Measurements from ENCODE around the gene NDNF. TPM values are rescaled to one million over a fixed set of nuclear protein-coding genes. Genes with fewer than 3 reads are reported as not detected.

The NDNF gene
- total RNA-seq, 1 donor from 2014 or later: 8.1 TPM

DNA sequence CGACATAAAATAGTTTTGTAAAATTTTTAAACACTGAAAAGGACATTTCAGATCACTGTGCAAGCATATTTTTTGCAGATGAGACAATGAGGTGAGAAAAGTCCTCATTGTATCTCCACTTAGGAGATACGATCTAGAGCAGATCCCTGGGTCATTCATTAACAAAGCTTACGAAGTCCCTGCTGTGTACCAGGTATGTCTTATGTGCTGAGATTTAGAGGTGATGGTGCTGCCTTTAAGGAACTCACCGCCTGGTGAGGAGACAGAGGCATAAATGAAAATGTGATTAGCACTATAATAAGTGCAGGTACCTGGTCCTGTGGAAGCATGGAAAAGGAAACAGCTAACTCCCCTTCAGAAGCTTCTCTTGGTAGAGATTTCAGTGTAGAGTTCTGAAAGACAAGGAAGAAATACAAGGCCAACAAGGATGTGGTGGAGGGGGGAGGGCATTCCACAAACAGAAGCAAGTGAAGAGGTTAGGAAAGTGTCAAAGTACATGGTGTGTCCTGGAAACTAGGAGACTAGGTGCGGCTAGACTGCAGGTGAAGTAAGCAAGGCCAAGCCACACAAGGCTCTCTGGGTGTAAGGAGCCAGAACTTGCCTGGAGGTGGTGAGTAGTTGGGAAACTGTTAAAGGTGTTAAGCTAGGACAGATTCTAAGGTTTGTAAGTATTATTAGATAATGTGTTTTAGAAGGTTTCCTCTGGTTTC lies 1.5 kb upstream of the NDNF start:
- ATAC-seq: no peak
- intact Hi-C loops (cut with DNase I): loop anchor here (5.0 kb wide), 1 partner anchor 152 kb away; the partner anchor contains the start of gene PRDM5
- DNase-seq (ENCODE audit: missing footprints): no peak

GRCh38 chr4:121073004-121073435 lies 685 bp upstream of the NDNF start:
- intact Hi-C loops (cut with DNase I): loop anchor here (5.0 kb wide), 1 partner anchor 151 kb away; the partner anchor contains the start of gene PRDM5
- ATAC-seq (peak; percentile 23), DNase-seq (ENCODE audit: missing footprints) (peak; percentile 73)

DNA sequence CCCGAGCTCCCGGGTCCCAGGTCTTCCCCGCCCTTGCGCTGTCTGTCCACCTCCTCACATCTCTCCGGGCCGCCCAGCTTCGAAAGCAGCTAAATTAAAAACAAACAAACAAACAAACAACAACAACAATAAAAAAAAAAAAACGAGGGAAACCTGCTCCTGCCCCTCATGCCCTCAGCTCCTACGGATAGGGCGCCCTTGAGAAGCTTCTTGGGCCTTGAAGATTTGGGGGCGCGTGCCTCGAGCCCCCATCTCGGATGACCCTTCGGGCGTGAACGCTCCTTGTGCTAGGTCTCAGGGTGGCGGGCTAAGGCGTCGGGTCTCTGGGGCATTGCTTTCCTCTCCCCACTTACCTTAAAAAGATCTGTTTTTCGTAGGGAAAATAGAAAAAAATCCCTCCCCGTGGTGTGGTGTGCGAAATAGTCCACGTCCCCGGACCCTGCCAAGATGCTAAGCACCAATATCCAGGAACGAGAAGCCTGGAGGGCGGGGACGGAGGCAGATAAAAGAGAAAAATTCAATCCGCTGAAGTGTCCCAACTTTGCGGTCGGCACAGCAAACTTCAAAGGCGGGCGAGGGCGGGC lies 603 bp downstream of the NDNF start:
- intact Hi-C loops (cut with DNase I): loop anchor here (5.0 kb wide), 1 partner anchor 149 kb away; the partner anchor contains the start of gene PRDM5
- no peak for DNase-seq (ENCODE audit: missing footprints)
- ATAC-seq: peak; percentile 6

DNA sequence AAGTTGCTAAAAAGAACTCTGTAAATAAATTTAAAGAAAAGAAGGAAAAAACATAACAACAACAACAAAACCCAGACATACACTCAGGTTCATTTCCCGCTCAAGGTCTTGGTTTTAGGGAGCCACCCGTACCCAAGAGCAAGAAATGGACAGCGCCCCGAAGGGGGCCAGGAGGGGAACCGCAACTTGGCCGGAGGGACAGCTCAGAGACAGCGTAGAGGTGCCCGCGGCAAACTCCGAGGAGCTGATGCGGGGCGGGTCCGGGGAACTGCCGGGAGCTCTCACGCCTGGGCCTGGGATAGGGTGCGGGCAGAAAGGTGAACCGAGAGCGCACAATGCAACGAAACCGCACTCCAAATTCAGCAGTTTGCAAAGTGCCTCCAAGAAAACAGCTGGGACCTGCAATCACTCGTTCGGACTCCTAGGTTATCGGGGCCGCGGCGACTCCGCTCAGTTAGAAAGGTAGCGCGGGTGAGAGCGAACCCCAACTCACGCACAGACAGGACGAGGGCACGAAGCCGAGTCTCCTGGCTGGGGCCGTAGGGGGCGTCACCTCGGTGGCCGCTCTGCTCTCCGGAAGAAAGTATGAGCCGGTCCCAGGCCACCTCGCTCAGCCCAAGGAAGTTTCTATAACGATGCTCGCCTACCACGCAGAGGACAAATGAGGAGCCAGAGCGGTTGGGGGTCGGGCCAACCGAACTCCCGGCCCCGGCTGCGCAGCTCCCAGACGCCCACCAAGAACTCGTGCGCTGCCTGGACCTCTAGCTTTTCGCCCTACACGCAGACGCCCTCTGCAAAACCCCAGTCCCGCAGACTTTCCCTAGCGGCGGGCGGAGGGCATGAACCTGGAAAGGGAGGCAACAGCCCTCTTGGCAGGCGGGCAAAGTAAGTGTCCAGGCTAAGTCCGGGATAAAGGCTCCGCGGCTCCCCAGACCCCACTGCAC lies 1.4 kb downstream of the NDNF start:
- ATAC-seq (peak; percentile 49), DNase-seq (ENCODE audit: missing footprints) (peak; percentile 69)
- intact Hi-C loops (cut with DNase I): loop anchor here (5.0 kb wide), 1 partner anchor 149 kb away; the partner anchor contains the start of gene PRDM5

GRCh38 chr4:121070274-121070673 lies 2.1 kb downstream of the NDNF start:
- intact Hi-C loops (cut with DNase I): loop anchor here (5.0 kb wide), 1 partner anchor 148 kb away; the partner anchor contains the start of gene PRDM5
- no peak for ATAC-seq
- DNase-seq (ENCODE audit: missing footprints): peak; percentile 31

- intact Hi-C loops (cut with DNase I): no loop called here
- no peak for DNase-seq (ENCODE audit: missing footprints)
Measured at GRCh38 chr4:121069430-121069829, 2.9 kb downstream of the NDNF start.

GRCh38 chr4:121064482-121064881 lies 7.9 kb downstream of the NDNF start:
- intact Hi-C loops (cut with DNase I): no loop called here
- DNase-seq (ENCODE audit: missing footprints) (no peak), ATAC-seq (no peak)

More at GRCh38 chr4:121069430-121069829, 2.9 kb downstream of the NDNF start:
- ATAC-seq: no peak

- no peak for DNase-seq (ENCODE audit: missing footprints)
- intact Hi-C loops (cut with DNase I): no loop called here
- no peak for ATAC-seq
Measured at GRCh38 chr4:121062521-121062920, 9.8 kb downstream of the NDNF start.

- ATAC-seq: no peak
- no peak for DNase-seq (ENCODE audit: missing footprints)
- intact Hi-C loops (cut with DNase I): no loop called here
Measured at GRCh38 chr4:121061861-121062260, 10.5 kb downstream of the NDNF start.

- no peak for ATAC-seq
- intact Hi-C loops (cut with DNase I): no loop called here
- DNase-seq (ENCODE audit: missing footprints): peak; percentile 56
Measured at GRCh38 chr4:121061215-121061614, 11.1 kb downstream of the NDNF start.

- DNase-seq (ENCODE audit: missing footprints) (no peak), ATAC-seq (peak; percentile 46)
- intact Hi-C loops (cut with DNase I): no loop called here
Measured at GRCh38 chr4:121057466-121057922, 14.8 kb downstream of the NDNF start.

- ATAC-seq (no peak), DNase-seq (ENCODE audit: missing footprints) (no peak)
- intact Hi-C loops (cut with DNase I): no loop called here
Measured at GRCh38 chr4:121056066-121056465, 16.3 kb downstream of the NDNF start.

DNA sequence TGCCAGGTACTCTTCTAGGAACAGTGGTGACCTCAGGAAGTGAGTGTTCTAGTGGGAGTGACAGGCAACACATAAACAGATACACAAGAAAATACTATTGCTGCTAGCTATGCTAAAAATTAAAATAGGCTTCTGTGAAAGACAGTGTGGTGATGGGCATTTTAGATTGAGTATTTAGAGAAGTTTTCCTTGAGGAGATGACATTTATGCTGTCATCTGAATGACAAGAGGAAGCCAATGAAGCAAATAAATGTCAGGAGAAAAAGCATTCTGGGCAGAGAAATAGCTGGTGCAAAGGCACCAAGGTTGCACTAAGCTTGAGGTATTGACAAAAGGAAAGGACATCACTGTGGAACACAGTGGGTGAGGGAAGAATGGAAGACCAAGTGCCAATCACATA lies 18.0 kb downstream of the NDNF start:
- DNase-seq (ENCODE audit: missing footprints) (no peak), ATAC-seq (no peak)
- intact Hi-C loops (cut with DNase I): no loop called here

GRCh38 chr4:121053601-121054143 lies 18.7 kb downstream of the NDNF start:
- intact Hi-C loops (cut with DNase I): no loop called here
- DNase-seq (ENCODE audit: missing footprints) (peak; percentile 53), ATAC-seq (no peak)

DNA sequence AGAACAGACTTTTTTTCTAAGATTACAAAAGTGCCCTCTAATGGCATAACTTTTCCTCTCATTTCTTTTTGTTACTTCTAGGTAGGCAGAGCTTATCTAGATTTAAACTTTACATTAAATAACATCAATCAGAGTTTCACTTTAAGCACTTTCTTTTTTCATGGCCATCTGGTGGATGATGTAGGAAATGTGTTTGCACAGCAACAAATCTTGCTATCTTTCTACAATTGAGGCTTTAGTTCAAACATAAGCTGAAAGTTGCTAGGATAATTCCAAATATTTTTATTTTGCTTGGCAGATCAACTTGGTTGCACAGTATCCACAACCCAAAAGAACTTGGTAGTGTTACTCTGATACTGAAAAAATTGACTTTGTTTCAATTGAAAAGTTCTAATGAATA lies 22.0 kb downstream of the NDNF start:
- no peak for DNase-seq (ENCODE audit: missing footprints)
- intact Hi-C loops (cut with DNase I): no loop called here
- ATAC-seq: no peak

DNA sequence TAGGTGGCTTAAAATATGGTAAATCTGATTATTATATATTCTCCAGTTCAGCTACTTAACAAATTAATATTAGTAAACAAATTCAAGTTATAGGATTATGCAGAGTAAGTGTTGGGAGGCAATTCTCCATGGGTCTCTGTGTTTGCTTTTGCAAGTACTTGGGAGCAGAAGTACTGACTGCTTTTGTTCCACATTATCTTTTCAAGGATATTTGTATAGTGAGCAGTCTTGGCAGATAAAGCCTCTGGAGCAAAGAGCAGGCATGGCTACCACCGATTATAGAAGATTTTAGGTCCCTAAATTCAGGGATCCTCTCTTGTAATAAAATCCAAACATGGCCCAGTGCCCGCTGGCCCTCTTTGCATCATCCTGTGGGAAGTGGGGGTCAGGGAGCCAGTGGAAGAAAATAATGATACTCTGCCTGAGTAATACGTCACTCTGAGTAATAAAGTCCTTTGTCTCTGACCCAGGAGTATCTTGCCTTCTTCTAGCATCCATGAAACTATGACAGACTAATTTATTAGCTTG lies 23.2 kb downstream of the NDNF start:
- intact Hi-C loops (cut with DNase I): no loop called here
- DNase-seq (ENCODE audit: missing footprints) (no peak), ATAC-seq (no peak)

GRCh38 chr4:121048165-121048564 lies 24.2 kb downstream of the NDNF start:
- intact Hi-C loops (cut with DNase I): no loop called here
- ATAC-seq (no peak), DNase-seq (ENCODE audit: missing footprints) (no peak)

- ATAC-seq: no peak
- DNase-seq (ENCODE audit: missing footprints): no peak
- intact Hi-C loops (cut with DNase I): no loop called here
Measured at GRCh38 chr4:121041307-121042090, 30.8 kb downstream of the NDNF start.

All from Right ventricle myocardium inferior (tissue), 1 donor.